K562 (cell line): ENCODE data around the gene ATP5MG. TPM values are rescaled to one million over a fixed set of nuclear protein-coding genes. Genes with fewer than 3 reads are reported as not detected.

Experiments
- DNMT1 ChIP-seq: fragments of 450-650 bp; IDR thresholded peaks from 2 replicates; pipeline ENCODE4 v1.6.1; 2016; ENCODE audit warnings: antibody characterized with exemption, mild to moderate bottlenecking
- ELF1 ChIP-seq: fragments of 200-800 bp; sonication (Bioruptor generic); IDR thresholded peaks from 2 replicates; pipeline ENCODE4 v1.6.1; 2016; ENCODE audit warnings: missing genetic modification characterization, missing compliant biosample characterization
- FOXM1 ChIP-seq, 2 experiments: fragments of 450-650 bp in 1 of 2; sonication (generic) in 1 of 2; formaldehyde crosslinking in 1 of 2; IDR thresholded peaks; 2 replicates each; pipeline versions ENCODE4 v1.6.1 to v1.9.0; 2017 to 2022; ENCODE audit warnings: low read depth in 2 of 2, mild to moderate bottlenecking in 2 of 2, missing genetic modification reagents in 1 of 2, moderate library complexity in 1 of 2
- IFI16 ChIP-seq: fragments of 250-450 bp; sonication (Bioruptor Pico); IDR thresholded peaks from 2 replicates; pipeline ENCODE4 v2.1.2; 2022; ENCODE audit warnings: mild to moderate bottlenecking, inconsistent platforms
- MLX ChIP-seq, 2 experiments: fragments of 450-650 bp in 1 of 2; sonication (generic) in 1 of 2; formaldehyde crosslinking; conservative IDR thresholded peaks; 2 replicates each; pipeline versions ENCODE4 v1.4.0 to v1.8.1; 2020 to 2022; ENCODE audit warnings: mild to moderate bottlenecking in 1 of 2, missing genetic modification reagents in 1 of 2
- PRDM10 ChIP-seq: fragments of 450-650 bp; IDR thresholded peaks from 2 replicates; pipeline ENCODE4 v1.6.1; 2018; ENCODE audit not compliant: partially characterized antibody
- RBM34 ChIP-seq: fragments of 200-400 bp; formaldehyde crosslinking; IDR thresholded peaks from 2 replicates; pipeline ENCODE4 v1.6.1; 2018; ENCODE audit warnings: low read length, borderline replicate concordance; ENCODE audit not compliant: insufficient read depth
- SIX5 ChIP-seq, 2 experiments: IDR thresholded peaks; 2 replicates each; pipeline ENCODE4 v1.6.1; 2011; ENCODE audit warnings: low read length in 2 of 2, borderline replicate concordance in 1 of 2, low read depth in 1 of 2, mild to moderate bottlenecking in 1 of 2, moderate library complexity in 1 of 2; ENCODE audit not compliant: insufficient read depth in 1 of 2
- TAF9B ChIP-seq: fragments of 450-650 bp; IDR thresholded peaks from 2 replicates; pipeline ENCODE4 v1.6.1; 2018; ENCODE audit warnings: mild to moderate bottlenecking; ENCODE audit not compliant: partially characterized antibody
- TAL1 ChIP-seq: fragments of 450-650 bp; IDR thresholded peaks from 2 replicates; pipeline ENCODE4 v1.6.1; 2016; ENCODE audit warnings: mild to moderate bottlenecking
- ZNF224 ChIP-seq: sonication (generic); formaldehyde crosslinking; IDR thresholded peaks from 2 replicates; pipeline ENCODE4 v1.8.0; 2022; ENCODE audit warnings: mild to moderate bottlenecking, missing genetic modification reagents
- ZNF445 ChIP-seq: fragments of 250-450 bp; sonication (Bioruptor Pico); IDR thresholded peaks from 2 replicates; pipeline ENCODE4 v1.4.0; 2020; ENCODE audit warnings: low read depth, mild to moderate bottlenecking, moderate library complexity
- ZNF609 ChIP-seq: sonication (generic); formaldehyde crosslinking; IDR thresholded peaks from 2 replicates; pipeline ENCODE4 v1.8.1; 2023; ENCODE audit warnings: missing genetic modification reagents, mild to moderate bottlenecking, borderline replicate concordance
- ZNF780A ChIP-seq: fragments of 250-450 bp; sonication (Bioruptor Pico); IDR thresholded peaks from 2 replicates; pipeline ENCODE4 v1.5.0; 2021; ENCODE audit warnings: mild to moderate bottlenecking
- polyA plus RNA-seq, 8 experiments: library from polyadenylated mRNA; depleted of rRNA in 4 of 8; stranded (reverse) in 5 of 8; unstranded in 3 of 8; fragments of >200 nt; fragmentation: Nextera tagmentation in 2 of 8; fragmentation: Illumina TruSeq in 1 of 8; extraction: Ambion mirVana in 2 of 8; extraction: Trizol in 1 of 8; gene quantifications; 2 replicates each; pipeline versions ENCODE4 v1.2.1 to v1.2.3, GENCODE V29; 2011 to 2014; ENCODE audit warnings: inconsistent platforms in 1 of 8, missing spikeins in 1 of 8
- total RNA-seq, 7 experiments: library from RNA; depleted of rRNA in 6 of 7; stranded (reverse); fragments of >200 nt in 6 of 7; fragmentation: Illumina TruSeq in 2 of 7; extraction: Trizol in 2 of 7; gene quantifications; 2 replicates each; pipeline versions ENCODE4 v1.2.1 to v1.2.3, GENCODE V29; 2011 to 2021; ENCODE audit warnings: low replicate concordance in 1 of 7
- TF ChIP-seq, protein P1 (sequence below): fragments of 250-450 bp; sonication (Bioruptor Pico); IDR thresholded peaks from 2 replicates; pipeline ENCODE4 v1.8.0; 2022; ENCODE audit warnings: moderate library complexity, mild to moderate bottlenecking, inconsistent platforms

The ATP5MG gene
- total and polyA plus RNA-seq, 9 of the 15 experiments (the other 6 are each of a cell fraction or from before 2014, with no cell fraction given), result 301 to 2,138 (median 434) TPM

- TF ChIP-seq TAF9B, result no peak
- TF ChIP-seq ZNF224 (CRISPR knock-in tag), result no peak
- no peak for TF ChIP-seq IFI16 (CRISPR knock-in tag)
- TF ChIP-seq ZNF445 (CRISPR knock-in tag), result no peak
- TF ChIP-seq SIX5 (IDR thresholded peaks at IDR 0.05; ENCODE audit: borderline replicate concordance in 1 of 2, insufficient read depth in 1 of 2, low read depth in 1 of 2, low read length in 2 of 2), result no peak
- no peak for TF ChIP-seq DNMT1
- TF ChIP-seq, protein P1, sequence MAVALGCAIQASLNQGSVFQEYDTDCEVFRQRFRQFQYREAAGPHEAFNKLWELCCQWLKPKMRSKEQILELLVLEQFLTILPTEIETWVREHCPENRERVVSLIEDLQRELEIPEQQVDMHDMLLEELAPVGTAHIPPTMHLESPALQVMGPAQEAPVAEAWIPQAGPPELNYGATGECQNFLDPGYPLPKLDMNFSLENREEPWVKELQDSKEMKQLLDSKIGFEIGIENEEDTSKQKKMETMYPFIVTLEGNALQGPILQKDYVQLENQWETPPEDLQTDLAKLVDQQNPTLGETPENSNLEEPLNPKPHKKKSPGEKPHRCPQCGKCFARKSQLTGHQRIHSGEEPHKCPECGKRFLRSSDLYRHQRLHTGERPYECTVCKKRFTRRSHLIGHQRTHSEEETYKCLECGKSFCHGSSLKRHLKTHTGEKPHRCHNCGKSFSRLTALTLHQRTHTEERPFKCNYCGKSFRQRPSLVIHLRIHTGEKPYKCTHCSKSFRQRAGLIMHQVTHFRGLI (CRISPR knock-in tag), result no peak
- no peak for TF ChIP-seq MLX (CRISPR knock-in tag; conservative IDR thresholded peaks at IDR 0.05)
- no peak for TF ChIP-seq ZNF780A (CRISPR knock-in tag)
- peak; percentile 90 for TF ChIP-seq TAL1
- no peak for TF ChIP-seq RBM34
- no peak for TF ChIP-seq PRDM10
- TF ChIP-seq FOXM1 (IDR thresholded peaks at IDR 0.05; ENCODE audit: low read depth), result 0 out of 2 replicates have a peak, but pooled peaks have one; percentile 38
- no peak for TF ChIP-seq FOXM1 (CRISPR knock-in tag; IDR thresholded peaks at IDR 0.05; ENCODE audit: low read depth)
- no peak for TF ChIP-seq ZNF609 (CRISPR knock-in tag)
- TF ChIP-seq ELF1, result no peak
These were observed 36.1 kb downstream of the ATP5MG start (continued) for GRCh38 chr11:118437208-118438125.
